ENCODE measurements around the gene SRRM1.

DNA sequence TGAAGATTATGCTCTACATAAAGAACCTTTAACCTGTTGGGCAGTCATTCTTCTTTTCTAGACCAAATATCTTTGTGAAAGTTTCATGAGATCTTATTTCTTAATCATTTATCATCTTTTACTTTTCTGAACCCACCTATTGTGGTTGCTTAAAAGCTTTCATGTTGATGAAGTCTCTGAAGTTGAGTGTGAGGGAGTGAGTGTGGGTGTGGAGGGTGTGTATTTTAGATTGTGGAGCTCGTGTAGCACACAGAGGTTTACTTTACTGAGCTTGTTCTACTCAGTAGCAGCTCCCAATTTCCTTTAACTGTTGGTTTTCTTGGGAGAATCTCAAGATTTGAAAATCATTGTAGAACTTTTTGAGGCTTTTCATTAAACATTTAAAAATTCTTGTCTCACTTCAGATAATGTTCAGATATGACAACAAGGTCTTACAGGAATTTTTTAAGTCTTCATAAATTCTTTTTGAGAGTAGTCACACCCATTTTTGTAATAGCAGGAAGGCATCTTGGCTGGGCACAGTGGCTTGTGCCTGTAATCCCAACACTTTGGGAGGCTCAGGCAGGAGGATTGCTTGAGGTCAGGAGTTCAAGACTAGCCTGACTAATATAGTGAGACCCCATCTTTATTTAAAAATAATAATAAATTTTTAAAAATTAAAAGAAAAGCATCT is 17.0 kb downstream of the SRRM1 start:
- TF ChIP-seq, protein P1, sequence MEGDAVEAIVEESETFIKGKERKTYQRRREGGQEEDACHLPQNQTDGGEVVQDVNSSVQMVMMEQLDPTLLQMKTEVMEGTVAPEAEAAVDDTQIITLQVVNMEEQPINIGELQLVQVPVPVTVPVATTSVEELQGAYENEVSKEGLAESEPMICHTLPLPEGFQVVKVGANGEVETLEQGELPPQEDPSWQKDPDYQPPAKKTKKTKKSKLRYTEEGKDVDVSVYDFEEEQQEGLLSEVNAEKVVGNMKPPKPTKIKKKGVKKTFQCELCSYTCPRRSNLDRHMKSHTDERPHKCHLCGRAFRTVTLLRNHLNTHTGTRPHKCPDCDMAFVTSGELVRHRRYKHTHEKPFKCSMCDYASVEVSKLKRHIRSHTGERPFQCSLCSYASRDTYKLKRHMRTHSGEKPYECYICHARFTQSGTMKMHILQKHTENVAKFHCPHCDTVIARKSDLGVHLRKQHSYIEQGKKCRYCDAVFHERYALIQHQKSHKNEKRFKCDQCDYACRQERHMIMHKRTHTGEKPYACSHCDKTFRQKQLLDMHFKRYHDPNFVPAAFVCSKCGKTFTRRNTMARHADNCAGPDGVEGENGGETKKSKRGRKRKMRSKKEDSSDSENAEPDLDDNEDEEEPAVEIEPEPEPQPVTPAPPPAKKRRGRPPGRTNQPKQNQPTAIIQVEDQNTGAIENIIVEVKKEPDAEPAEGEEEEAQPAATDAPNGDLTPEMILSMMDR (IDR thresholded peaks at IDR 0.05) = no peak
- no peak for TF ChIP-seq POLR2A (IDR thresholded peaks at IDR 0.05)
